ES-I3 (cell line): Measurements from ENCODE around the gene PTP4A1.
"Not testable (repeated sequence)": the region's sequence is repeated elsewhere in the genome, so short reads cannot be mapped to it uniquely, and the experiment has no call there.

Source experiments
- H3K36me3 ChIP-seq: 2 replicates; pipeline ENCODE4 v1.6.1; 2013; ENCODE audit warnings: mild to moderate bottlenecking, low read length, control low read depth, moderate library complexity; ENCODE audit not compliant: insufficient read depth
- H3K4me1 ChIP-seq: 2 replicates; pipeline ENCODE4 v1.6.1; 2013; ENCODE audit warnings: mild to moderate bottlenecking, control low read depth, low read length; ENCODE audit not compliant: insufficient read depth
- H3K9ac ChIP-seq: 2 replicates; pipeline ENCODE4 v1.6.1; 2013; ENCODE audit warnings: low read depth, mild to moderate bottlenecking, low read length, moderate library complexity
- H3K9me3 ChIP-seq: 2 replicates; pipeline ENCODE4 v1.6.1; 2013; ENCODE audit warnings: mild to moderate bottlenecking, low read length, moderate library complexity; ENCODE audit not compliant: control insufficient read depth, insufficient read depth

The PTP4A1 gene

GRCh38 chr6:63572044-63572746 lies at the start of gene PTP4A1, which contains the start of gene LOC128125822:
Gene PTP4A1, plus strand, starts transcription at chr6:63572480. Its CDS starts 4,401 bp downstream, at chr6:63576881.
Gene LOC128125822, plus strand, starts transcription at chr6:63572480.
- peaks cover 7% of the 10 kb centered on the region for H3K36me3 ChIP-seq
- peak within 1 kb of the TSS; percentile 83 for H3K9ac ChIP-seq
- H3K9me3 ChIP-seq: no peaks in the 10 kb centered on the region
- no peaks in the 10 kb centered on the region; the same call in 1 of the 2 replicates for H3K4me1 ChIP-seq

GRCh38 chr6:63522911-63523287 lies 49.4 kb upstream of the PTP4A1 start:
- H3K9ac ChIP-seq, H3K36me3 ChIP-seq, H3K9me3 ChIP-seq, H3K4me1 ChIP-seq: not testable (repeated sequence)

GRCh38 chr6:63523630-63524029 lies 48.6 kb upstream of the PTP4A1 start:
- no peaks in the 10 kb centered on the region for H3K9me3 ChIP-seq
- no peaks in the 10 kb centered on the region for H3K36me3 ChIP-seq
- H3K9ac ChIP-seq: no peak overlapping the region
- H3K4me1 ChIP-seq: no peaks in the 10 kb centered on the region

GRCh38 chr6:63525186-63525878 lies 46.9 kb upstream of the PTP4A1 start:
- H3K9ac ChIP-seq: no peak overlapping the region
- no peaks in the 10 kb centered on the region for H3K36me3 ChIP-seq
- H3K9me3 ChIP-seq: no peaks in the 10 kb centered on the region
- no peaks in the 10 kb centered on the region for H3K4me1 ChIP-seq

GRCh38 chr6:63526931-63527330 lies 45.3 kb upstream of the PTP4A1 start:
- no peaks in the 10 kb centered on the region for H3K4me1 ChIP-seq
- H3K9me3 ChIP-seq: no peaks in the 10 kb centered on the region
- H3K36me3 ChIP-seq: no peaks in the 10 kb centered on the region
- H3K9ac ChIP-seq: no peak overlapping the region

- Histone ChIP-seq H3K9ac (no peak overlapping the region), H3K4me1 (no peaks in the 10 kb centered on the region), H3K9me3 (no peaks in the 10 kb centered on the region), H3K36me3 (no peaks in the 10 kb centered on the region)
These were observed 44.4 kb upstream of the PTP4A1 start for GRCh38 chr6:63527658-63528514.

GRCh38 chr6:63529498-63529897 lies 42.8 kb upstream of the PTP4A1 start:
- Histone ChIP-seq H3K9me3 (no peaks in the 10 kb centered on the region), H3K4me1 (no peaks in the 10 kb centered on the region)

GRCh38 chr6:63530182-63530581 lies 42.1 kb upstream of the PTP4A1 start:
- Histone ChIP-seq H3K9me3 (no peaks in the 10 kb centered on the region), H3K36me3 (no peaks in the 10 kb centered on the region), H3K4me1 (no peaks in the 10 kb centered on the region), H3K9ac (no peak overlapping the region)

More at GRCh38 chr6:63529498-63529897, 42.8 kb upstream of the PTP4A1 start:
- no peak overlapping the region for H3K9ac ChIP-seq
- no peaks in the 10 kb centered on the region for H3K36me3 ChIP-seq

GRCh38 chr6:63530991-63531390 lies 41.3 kb upstream of the PTP4A1 start:
- Histone ChIP-seq H3K36me3 (no peaks in the 10 kb centered on the region), H3K9me3 (no peaks in the 10 kb centered on the region), H3K9ac (no peak overlapping the region), H3K4me1 (no peaks in the 10 kb centered on the region)

- Histone ChIP-seq H3K9ac (no peak overlapping the region), H3K4me1 (no peaks in the 10 kb centered on the region), H3K9me3 (no peaks in the 10 kb centered on the region), H3K36me3 (no peaks in the 10 kb centered on the region)
These were observed 39.3 kb upstream of the PTP4A1 start for GRCh38 chr6:63533026-63533425.

- H3K9me3 ChIP-seq: no peaks in the 10 kb centered on the region
- no peaks in the 10 kb centered on the region for H3K36me3 ChIP-seq
- H3K9ac ChIP-seq: no peak overlapping the region
- H3K4me1 ChIP-seq: no peaks in the 10 kb centered on the region
These were observed 38.3 kb upstream of the PTP4A1 start for GRCh38 chr6:63533952-63534351.

- Histone ChIP-seq H3K4me1 (no peaks in the 10 kb centered on the region), H3K36me3 (no peaks in the 10 kb centered on the region), H3K9me3 (no peaks in the 10 kb centered on the region), H3K9ac (no peak overlapping the region)
These were observed 34.9 kb upstream of the PTP4A1 start for GRCh38 chr6:63537201-63537958.

- no peak overlapping the region for H3K9ac ChIP-seq
- H3K9me3 ChIP-seq: no peaks in the 10 kb centered on the region
- no peaks in the 10 kb centered on the region for H3K4me1 ChIP-seq
- H3K36me3 ChIP-seq: no peaks in the 10 kb centered on the region
These were observed 34.4 kb upstream of the PTP4A1 start for GRCh38 chr6:63537959-63538300.

GRCh38 chr6:63538550-63538949 lies 33.7 kb upstream of the PTP4A1 start:
- no peaks in the 10 kb centered on the region for H3K4me1 ChIP-seq
- no peaks in the 10 kb centered on the region for H3K36me3 ChIP-seq
- no peaks in the 10 kb centered on the region for H3K9me3 ChIP-seq
- no peak overlapping the region for H3K9ac ChIP-seq
